Thoracic aorta (tissue), 2 donors: Measurements from ENCODE around the gene CACNA1H. TPM values are rescaled to one million over a fixed set of nuclear protein-coding genes. Genes with fewer than 3 reads are reported as not detected.

Experiments
- ATAC-seq: fragments of 150-250 bp; one replicate; pipeline ENCODE4 v1.8.0; 2017; ENCODE audit warnings: low read depth; ENCODE audit not compliant: insufficient number of reproducible peaks, low FRiP score
- DNase-seq: peaks from one replicate; pipeline ENCODE4 v3.0.0-alpha.2; 2020; ENCODE audit warnings: low spot score
- H3K27ac ChIP-seq, 2 donors: fragments of 200-600 bp; sonication (generic); 1 replicate in 1 of 2; 2 replicates in 1 of 2; pipeline ENCODE4 v1.5.1; 2016; ENCODE audit warnings: mild to moderate bottlenecking in 2 of 2, moderate library complexity in 2 of 2
- H3K27me3 ChIP-seq: fragments of 200-600 bp; sonication (generic); replicated peaks from 2 replicates; pipeline ENCODE4 v1.6.0; 2016; ENCODE audit warnings: mild to moderate bottlenecking; ENCODE audit not compliant: insufficient read depth
- H3K36me3 ChIP-seq: fragments of 200-600 bp; sonication (generic); one replicate; pipeline ENCODE4 v1.5.1; 2016
- H3K4me1 ChIP-seq, 2 donors: fragments of 200-600 bp; sonication (generic); 1 replicate in 1 of 2; 2 replicates in 1 of 2; pipeline versions ENCODE4 v1.5.1 to v1.6.0; 2016; ENCODE audit warnings: low read depth in 2 of 2, mild to moderate bottlenecking in 1 of 2; ENCODE audit not compliant: control insufficient read depth in 1 of 2
- H3K4me3 ChIP-seq: fragments of 200-600 bp; sonication (generic); 2 replicates; pipeline ENCODE4 v1.5.1; 2016; ENCODE audit warnings: mild to moderate bottlenecking
- H3K9me3 ChIP-seq: fragments of 200-600 bp; sonication (generic); 2 replicates; pipeline ENCODE4 v1.5.1; 2016
- CTCF ChIP-seq: fragments of 200-600 bp; sonication (generic); IDR thresholded peaks from one replicate; pipeline ENCODE4 v1.5.1; 2019; ENCODE audit warnings: antibody characterized with exemption
- total RNA-seq, 2 donors: library from RNA; depleted of rRNA; stranded (reverse); fragments of >200 nt; gene quantifications; one replicate each; pipeline versions ENCODE4 v1.1.0 to v1.2.3, GENCODE V29; 2016

Gene CACNA1H
- total RNA-seq, 2 donors from 2014 or later, result 14.7 to 33.0 TPM

GRCh38 chr16:1113889-1114526 lies 38.9 kb upstream of the CACNA1H start:
- Histone ChIP-seq H3K36me3 (no peaks in the 10 kb centered on the region), H3K4me1 (peaks cover 0 to 4% of the 10 kb centered on the region in 2 donors), H3K4me3 (no peak overlapping the region), H3K27ac (no peak overlapping the region), H3K27me3 (no peaks in the 10 kb centered on the region), H3K9me3 (no peaks in the 10 kb centered on the region)
- DNase-seq (no peak), ATAC-seq (no peak)
- no peak for TF ChIP-seq CTCF

- H3K27me3 ChIP-seq, result no peaks in the 10 kb centered on the region
- TF ChIP-seq CTCF, result no peak
- DNase-seq (no peak), ATAC-seq (no peak)
- no peaks in the 10 kb centered on the region for H3K36me3 ChIP-seq
- no peaks in the 10 kb centered on the region for H3K9me3 ChIP-seq
- no peak overlapping the region for H3K4me3 ChIP-seq
- no peak overlapping the region for H3K27ac ChIP-seq
- H3K4me1 ChIP-seq, result no peaks in the 10 kb centered on the region
These were observed 36.2 kb upstream of the CACNA1H start for GRCh38 chr16:1116693-1117077.

GRCh38 chr16:1117176-1117900 lies 35.6 kb upstream of the CACNA1H start:
- no peak overlapping the region for H3K27ac ChIP-seq
- no peak for TF ChIP-seq CTCF
- no peak overlapping the region for H3K4me3 ChIP-seq
- ATAC-seq (no peak), DNase-seq (no peak)
- no peaks in the 10 kb centered on the region for H3K36me3 ChIP-seq
- H3K9me3 ChIP-seq, result no peaks in the 10 kb centered on the region
- no peaks in the 10 kb centered on the region for H3K4me1 ChIP-seq
- no peaks in the 10 kb centered on the region for H3K27me3 ChIP-seq

GRCh38 chr16:1117926-1118325 lies 35.0 kb upstream of the CACNA1H start:
- Histone ChIP-seq H3K4me3 (no peak overlapping the region), H3K9me3 (no peaks in the 10 kb centered on the region), H3K27me3 (no peaks in the 10 kb centered on the region), H3K36me3 (no peaks in the 10 kb centered on the region), H3K4me1 (no peaks in the 10 kb centered on the region), H3K27ac (no peak overlapping the region)
- DNase-seq (no peak), ATAC-seq (no peak)
- no peak for TF ChIP-seq CTCF

- no peak for DNase-seq
- Histone ChIP-seq H3K27ac (no peak overlapping the region), H3K27me3 (no peaks in the 10 kb centered on the region), H3K36me3 (no peaks in the 10 kb centered on the region), H3K4me1 (no peaks in the 10 kb centered on the region), H3K4me3 (no peak overlapping the region), H3K9me3 (no peaks in the 10 kb centered on the region)
- ATAC-seq, result no peak
- TF ChIP-seq CTCF, result no peak
These were observed 33.8 kb upstream of the CACNA1H start for GRCh38 chr16:1119129-1119528.
